ENCODE results near the gene TOMM20. TPM values are rescaled to one million over a fixed set of nuclear protein-coding genes. Genes with fewer than 3 reads are reported as not detected.

TOMM20 gene
- total and polyA plus RNA-seq, 9 of the 15 experiments (the other 6 are each of a cell fraction or from before 2014, with no cell fraction given): 70.6 to 334 (median 159) TPM

GRCh38 chr1:235090406-235091069 lies 38.1 kb downstream of the TOMM20 start (continued):
- TF ChIP-seq PYGO2 (tag; IDR thresholded peaks at IDR 0.05): no peak
- no peak for TF ChIP-seq NR4A1 (CRISPR knock-in tag; IDR thresholded peaks at IDR 0.05)
- no peak for TF ChIP-seq NR4A1 (tag; IDR thresholded peaks at IDR 0.05)
- TF ChIP-seq TBL1XR1 (IDR thresholded peaks at IDR 0.05; ENCODE audit: low read length in 2 of 2): 0 out of 4 replicates have a peak, but pooled peaks of 1 of the 2 experiments have one; percentile 9
- peak; percentile 70 for TF ChIP-seq MGA (IDR thresholded peaks at IDR 0.05)
- TF ChIP-seq PBX2 (CRISPR knock-in tag; IDR thresholded peaks at IDR 0.05; ENCODE audit: low read depth): peak; percentile 68
- TF ChIP-seq PBX2 (tag; conservative IDR thresholded peaks at IDR 0.05; ENCODE audit: low read depth): peak; percentile 98
- no peak for TF ChIP-seq ZNF217 (CRISPR knock-in tag; IDR thresholded peaks at IDR 0.05)
- no peak for TF ChIP-seq ILK (tag; IDR thresholded peaks at IDR 0.05; ENCODE audit: borderline replicate concordance, low read depth)
